M059J (cell line): ENCODE measurements around the gene DHRS7. TPM values are rescaled to one million over a fixed set of nuclear protein-coding genes. Genes with fewer than 3 reads are reported as not detected.
A peak's percentile ranks its signal among the peaks of the same experiment; 100 is the strongest.

Source experiments
- DNase-seq: peaks from one replicate; pipeline ENCODE4 v3.0.0-alpha.2; 2012; ENCODE audit warnings: low read depth
- total RNA-seq: library from RNA; depleted of rRNA; stranded (reverse); fragments of >200 nt; shearing (Covaris generic); gene quantifications from 2 replicates; pipeline ENCODE4 v1.2.3, GENCODE V29; 2014

DHRS7 gene
- total RNA-seq, 1 experiment from 2014 or later, result 58.6 TPM

DNA sequence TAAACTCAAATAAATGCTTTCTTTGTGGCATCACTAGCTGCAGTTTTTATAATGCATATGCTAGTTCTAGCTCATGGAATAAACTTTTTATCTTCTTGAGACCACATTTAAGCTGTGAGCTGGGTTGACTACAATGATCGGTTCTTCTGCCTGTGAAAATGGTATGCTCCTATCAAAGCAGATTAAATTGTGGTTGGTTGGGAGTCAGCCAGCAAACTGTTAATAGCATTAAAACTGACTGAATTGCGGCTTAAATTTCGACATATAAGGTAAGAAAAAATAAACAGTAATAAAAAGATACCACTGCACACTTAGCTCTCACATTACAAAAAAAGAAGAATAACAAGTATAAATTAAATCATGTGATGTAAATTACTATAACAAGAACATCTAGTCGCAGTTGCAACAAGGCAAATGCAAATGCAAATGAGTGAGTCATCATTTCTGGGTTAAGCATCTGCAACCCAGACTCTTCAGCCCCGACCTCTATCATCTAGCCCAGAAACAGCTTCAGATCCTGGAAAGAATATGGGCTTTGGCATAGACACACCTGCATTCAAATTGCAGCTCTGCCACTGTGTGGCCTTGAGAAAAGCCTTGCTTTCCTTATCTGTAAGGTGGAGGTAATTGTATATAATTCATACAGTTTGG lies 19.8 kb upstream of the DHRS7 start:
- peak; percentile 8 for DNase-seq

DNA sequence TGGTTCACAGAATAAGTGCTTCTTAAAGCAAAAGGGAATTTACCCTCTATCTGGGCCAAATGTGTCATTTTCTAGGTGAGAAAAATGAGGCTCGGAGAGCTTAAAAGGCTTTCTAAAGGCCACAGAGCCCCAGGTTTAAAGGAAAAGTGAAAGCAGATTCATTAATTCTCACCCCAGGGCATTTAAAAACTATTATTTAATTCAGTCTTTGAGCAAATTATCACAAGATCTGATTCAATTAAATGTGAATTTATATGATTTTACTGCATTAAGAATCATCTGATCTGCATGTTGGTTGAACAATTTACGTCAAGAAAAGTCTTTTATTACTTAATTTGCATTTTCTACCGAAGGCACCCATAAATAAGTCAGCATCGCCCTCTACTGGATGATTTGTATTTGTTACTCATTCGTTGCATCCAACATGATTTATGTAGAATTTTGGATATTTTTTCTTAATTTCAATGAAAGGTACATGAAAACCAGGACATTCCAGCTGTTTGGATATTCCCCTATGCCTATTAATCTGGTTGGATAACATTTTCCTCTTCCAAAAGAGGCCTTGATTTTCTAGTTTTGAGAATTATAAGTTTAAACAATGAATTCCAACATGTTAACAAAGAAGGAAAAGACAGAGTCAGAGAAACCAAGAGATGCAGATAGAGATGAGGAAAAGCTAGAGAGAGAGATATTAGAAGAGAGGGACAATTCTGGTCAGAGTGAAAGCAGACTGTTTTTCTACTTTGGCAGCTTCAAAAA lies 19.1 kb upstream of the DHRS7 start:
- peak; percentile 73 for DNase-seq

DNA sequence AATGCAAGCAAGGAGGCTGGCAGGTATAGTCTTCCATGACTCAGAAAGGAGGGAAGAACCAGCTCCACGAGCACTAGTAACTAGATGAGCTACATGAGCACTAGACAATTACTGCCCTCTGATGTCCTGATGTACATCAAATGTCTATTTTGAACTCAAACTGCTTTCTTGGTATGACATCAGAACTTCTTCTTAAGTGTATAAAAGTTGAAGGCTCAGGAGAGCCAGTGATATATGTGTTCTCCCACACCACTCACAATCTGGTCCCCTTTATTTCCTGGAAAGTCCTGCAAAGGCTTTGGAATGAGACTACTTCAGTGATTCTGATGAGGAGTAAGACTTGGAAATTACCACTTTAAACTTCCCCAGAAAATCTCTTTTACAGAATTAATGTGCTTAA lies 18.5 kb upstream of the DHRS7 start:
- DNase-seq, result peak; percentile 24

DNA sequence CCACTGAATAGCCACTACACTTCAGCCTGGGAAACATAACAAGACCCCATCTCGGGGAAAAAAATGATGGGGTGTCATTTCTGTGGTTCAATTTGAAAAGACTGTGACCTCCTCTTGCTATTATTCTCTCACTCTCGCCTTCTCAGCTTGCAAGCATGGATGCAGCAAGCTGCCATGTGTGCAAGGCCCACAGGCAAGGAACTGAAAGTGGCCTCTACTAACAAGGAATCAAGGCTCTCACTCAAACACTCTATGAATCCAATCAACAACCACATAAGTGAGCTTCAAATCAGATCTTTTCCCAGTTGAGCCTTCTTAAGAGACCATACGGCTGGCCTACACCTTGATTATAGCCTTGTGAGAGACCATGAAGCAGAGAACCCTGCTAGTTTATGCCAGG lies 17.9 kb upstream of the DHRS7 start:
- DNase-seq, result no peak

DNA sequence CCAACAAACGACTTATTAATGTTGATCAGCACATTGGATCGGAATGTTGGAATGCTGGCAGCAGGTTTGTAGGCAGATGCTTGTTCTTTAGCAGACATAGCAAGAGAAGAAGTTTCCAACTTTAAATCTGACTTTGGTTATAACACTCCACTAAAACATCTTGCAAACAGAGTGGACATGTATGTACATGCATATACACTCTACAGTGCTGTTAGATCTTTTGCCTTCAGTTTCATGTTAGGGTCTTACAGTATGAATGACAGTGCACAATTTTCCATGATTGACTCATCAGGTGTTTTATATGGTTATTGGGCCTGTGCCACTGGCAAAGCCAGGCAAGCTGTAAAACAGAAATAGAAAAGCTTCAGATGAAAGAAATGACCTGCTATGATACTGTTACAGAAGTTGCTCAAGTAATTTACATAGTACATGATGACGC lies 14.3 kb upstream of the DHRS7 start:
- peak; percentile 59 for DNase-seq

DNA sequence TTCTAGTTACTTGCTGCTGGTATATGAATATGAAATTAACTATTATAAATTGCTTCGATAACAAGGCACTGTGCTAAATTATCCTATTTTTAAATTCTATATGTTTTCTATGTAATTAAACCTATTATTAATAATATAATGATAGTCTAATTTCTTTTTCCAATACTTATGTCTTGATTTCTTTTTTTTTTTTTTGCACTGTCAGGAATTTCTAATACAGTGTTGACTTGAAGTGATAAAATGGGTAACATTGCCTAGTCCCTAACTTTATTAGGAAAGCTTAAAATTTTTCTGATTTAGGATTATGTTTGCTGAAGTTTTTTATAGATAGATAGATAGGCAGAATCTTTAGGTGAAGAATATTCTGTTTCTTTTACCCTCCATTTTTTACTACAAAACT lies 13.6 kb upstream of the DHRS7 start:
- no peak for DNase-seq

DNA sequence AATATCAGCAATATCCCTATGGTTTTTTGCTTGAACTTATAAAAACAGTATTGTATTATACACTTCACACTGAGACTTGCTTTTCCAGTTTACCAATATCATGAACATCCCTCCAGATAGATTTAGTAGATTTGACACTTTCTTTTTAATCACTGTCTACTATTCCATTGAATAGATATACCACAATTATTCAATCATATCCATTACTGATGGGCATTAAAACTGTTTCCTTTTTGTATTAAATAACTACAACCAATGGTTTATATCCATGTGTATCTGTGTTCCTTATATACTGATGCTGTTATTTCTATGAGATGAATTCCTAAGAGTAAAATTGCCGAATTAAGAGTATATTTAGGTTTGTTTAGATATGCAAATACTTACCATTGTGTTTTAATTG lies 13.0 kb upstream of the DHRS7 start:
- DNase-seq, result no peak

DNA sequence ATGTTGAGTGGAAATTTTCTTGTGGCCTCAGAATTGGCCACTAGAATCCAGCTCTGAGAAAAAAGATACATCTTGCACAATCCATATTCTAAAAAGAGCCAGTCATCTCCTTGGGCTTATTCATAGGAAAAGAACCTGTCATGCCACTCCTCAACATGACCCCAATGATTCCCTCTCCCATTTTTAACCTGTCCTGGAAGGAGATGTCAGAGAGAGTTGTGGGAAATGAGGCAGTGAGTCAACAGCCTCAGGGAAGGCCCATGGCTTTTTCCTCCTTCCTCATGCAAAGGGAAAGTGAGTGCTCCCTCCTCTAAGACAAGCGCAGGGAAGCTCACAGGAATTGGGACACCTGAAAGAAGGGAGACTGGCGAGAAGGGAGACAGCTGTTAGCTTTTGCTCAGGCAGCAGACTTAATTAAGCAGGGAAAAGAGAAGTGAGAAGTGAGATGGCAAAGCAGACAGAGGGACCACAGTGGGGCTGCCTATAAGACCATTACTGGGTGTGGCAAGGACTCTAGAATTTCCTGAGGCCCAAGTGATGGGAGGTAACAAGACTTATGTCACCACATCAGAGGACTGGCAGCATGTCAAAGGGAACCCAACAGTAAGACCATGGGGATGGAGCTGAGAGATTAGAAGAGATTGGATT lies 10.2 kb upstream of the DHRS7 start:
- peak; percentile 67 for DNase-seq

DNA sequence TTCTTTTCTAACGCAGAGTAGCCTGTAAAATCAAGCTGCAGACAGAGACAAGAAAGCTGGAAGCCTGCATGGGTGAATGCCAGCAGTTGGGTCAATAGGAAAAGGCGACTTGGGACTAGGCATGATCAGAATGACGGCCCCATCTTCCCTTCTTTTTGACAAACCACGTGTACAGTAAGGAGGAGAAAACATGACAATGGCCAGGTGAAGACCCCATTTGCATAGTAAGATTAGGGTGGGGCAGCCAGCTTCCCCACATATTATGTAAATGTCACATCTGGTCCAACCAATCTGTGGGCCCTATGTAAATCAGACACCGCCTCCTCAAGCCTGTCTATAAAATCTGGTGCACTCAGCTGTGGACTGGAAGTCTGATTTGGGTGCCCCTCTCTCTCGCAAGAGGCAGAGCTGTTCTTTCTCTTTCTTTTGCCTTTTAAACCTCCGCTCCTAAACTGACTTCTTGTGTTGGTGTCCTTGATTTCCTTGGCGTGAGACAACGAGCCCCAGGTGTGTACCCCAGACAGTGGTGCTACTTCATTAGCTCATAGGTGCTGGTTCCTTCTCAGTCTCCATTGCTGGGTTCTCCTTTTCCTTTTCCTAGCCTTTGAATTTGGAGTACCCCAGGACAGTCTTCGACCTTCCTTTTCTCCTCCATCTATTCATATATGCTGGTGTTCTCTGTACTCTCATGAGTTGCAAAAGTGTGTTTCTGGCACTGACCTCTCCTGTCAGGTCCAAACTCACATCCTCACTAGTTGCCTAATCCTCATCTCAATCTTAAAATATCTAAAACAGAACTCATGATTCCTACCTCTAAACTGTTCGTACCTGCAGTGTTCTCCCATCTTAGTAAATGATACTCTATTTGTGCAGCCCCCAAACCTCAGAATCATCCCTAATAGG lies 9.4 kb upstream of the DHRS7 start:
- no peak for DNase-seq

DNA sequence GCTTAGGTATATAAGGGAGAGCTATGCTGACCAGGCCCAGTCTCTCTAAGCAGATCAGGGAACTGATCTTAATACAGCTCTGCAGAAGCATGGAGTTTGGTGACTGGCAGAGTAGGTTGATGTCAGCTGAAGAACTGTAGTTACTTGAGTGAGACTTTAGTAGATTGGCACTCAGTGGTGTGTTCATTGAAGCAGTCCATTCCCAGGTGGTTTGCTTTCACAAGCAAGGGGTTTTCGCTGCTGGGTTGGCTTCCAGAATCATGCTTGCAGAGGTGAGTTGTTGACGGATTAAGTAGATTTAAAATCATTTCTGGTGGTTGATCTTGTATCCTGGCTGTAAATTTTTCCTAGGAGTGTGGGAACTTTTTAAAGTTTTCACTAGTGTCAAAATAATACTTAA lies 6.5 kb upstream of the DHRS7 start:
- DNase-seq, result no peak

DNA sequence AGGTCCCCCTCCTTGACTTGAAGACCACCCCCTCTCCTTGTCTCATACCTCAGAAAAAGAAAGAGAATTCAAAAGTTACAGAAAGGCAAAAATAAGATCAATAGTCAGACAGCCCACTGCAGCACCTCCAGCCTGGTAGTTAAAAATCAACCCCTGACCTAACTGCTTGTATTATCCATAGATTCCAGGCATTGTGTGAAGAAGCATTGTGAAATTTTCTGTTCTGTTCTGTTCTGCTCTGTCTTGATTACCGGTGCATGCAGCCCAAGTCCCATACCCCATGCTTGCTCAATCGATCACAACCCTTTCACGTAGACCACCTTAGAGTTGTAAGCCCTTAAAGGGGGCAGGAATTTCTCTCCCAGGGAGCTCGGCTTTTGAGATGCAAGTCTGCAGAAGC lies 5.8 kb upstream of the DHRS7 start:
- DNase-seq, result no peak

DNA sequence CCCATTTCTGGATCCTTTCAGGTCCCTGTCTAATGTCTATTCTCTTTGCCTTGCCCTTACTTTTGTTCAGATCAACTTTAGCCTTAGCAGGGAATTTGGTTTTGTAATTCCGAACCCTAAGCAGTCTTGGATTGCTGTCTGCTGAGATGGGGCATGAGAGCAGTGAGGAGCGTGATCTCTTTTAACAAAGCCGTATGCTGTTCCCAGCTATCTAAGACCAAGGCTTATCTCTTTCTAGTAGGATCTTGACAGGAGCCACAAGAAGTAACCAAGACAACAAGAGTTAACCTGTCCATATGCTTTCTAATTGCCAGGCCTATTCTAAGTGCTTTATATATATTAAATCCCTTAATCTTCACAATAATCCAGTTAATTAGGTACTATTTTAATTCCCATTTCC lies 4.5 kb upstream of the DHRS7 start:
- no peak for DNase-seq

DNA sequence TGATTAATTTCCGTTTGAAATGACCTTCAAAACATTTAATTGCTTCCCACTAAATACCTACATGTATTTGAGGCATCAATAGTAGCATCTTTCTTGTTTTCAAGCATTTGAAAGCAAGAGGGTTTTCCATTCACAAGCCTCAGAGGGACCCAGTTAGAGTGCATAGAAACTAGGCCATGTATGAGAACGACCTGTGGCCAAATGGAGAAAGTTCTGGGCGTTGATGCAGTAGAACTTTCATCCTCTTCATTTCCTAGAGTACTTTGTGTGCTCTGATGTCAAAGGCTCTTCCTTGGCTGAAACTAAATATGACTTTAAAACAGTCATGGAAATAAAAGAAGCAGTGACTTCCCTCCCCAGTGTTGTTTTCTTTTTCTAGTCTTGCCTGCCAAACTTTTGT lies 944 bp upstream of the DHRS7 start:
- DNase-seq, result no peak

DNA sequence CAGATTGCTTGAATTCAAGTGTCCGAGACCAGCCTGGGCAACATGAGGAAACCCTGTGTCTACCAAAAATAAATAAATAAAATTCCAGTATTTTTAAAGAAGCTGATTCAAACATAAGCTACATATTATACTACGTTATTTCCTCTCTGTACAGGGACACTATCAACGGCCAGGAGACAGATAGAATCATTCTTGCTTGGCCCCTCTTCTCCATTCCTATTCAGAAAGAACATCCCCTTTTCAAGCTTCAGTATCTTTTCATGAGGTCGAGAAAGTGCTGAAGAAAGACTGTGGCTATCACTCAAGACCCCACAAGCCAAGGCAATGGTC lies 314 bp upstream of the DHRS7 start:
- DNase-seq, result no peak

DNA sequence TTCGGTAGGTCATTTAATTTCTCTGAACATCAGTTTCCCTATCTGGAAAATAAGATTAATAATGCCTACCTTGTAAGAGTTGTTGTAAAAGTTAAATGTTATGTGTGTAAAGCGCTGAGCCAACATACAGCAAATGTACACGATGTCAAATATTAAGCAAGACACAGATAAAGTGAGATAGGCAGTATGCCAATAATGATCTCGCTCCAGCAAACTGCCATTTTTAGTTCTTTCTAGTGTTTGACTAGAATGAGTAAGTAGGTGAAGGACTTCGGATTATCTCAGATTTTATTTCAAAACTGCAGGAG lies 840 bp downstream of the DHRS7 start:
- DNase-seq, result no peak

DNA sequence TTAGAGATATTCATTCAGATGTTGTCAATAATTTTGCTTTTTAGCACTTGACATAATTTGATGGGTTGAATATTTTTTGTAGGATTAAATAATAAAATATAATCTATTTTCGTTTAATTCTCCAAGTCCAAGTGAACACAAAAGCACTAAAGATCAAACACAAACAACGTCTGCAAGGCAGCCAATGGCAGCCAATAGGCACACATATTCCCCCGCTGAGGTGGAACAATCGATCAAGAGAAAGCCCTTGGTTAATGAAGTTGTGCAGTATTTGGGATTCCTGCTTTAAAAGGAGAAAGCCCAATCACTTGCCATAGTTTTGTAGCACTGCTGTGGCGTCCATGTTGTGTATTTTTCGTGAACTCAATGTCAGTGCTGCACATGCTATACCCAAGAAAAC lies 1.5 kb downstream of the DHRS7 start:
- no peak for DNase-seq

DNA sequence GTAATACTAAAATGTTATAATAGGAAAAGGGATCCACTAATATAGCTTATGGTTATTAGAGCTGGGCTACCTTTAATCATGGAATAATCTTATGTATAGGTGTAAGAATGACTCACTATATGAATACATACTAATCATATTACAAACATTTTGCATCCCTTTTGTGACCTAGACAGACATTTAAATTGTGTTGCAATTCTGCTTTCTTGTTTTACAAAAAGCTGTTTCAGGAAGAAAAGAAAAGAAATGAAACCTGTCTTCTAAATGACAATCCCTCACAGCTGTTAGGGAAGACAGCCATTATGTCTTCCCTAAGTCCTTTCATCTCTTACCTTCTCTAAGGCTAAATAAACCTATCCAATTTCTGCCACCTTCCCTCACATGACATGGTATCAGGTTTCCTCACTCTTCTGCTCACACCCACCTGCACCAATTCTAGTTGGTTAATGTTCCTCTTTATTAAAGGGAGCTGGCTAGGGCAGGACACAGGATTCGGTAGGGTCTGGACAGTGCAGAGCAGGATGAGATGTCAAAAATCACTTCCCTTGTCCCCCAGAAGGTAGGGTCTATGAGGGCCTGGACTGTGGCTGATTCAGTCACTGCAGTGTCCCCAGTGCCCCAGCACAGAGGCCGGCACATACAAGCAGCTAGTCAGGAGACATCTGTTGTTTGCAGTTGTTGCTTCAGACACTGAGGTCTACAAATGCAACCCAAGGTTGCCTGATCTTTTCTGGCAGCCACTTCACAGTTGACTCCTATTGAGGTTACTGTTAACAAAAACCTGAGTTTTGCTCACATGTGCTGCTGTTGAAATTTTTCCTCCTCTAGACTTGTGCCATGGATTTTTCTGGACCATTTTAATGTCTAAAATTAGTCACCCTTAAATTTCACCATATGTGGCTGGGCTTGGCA lies 3.7 kb downstream of the DHRS7 start:
- DNase-seq, result no peak

DNA sequence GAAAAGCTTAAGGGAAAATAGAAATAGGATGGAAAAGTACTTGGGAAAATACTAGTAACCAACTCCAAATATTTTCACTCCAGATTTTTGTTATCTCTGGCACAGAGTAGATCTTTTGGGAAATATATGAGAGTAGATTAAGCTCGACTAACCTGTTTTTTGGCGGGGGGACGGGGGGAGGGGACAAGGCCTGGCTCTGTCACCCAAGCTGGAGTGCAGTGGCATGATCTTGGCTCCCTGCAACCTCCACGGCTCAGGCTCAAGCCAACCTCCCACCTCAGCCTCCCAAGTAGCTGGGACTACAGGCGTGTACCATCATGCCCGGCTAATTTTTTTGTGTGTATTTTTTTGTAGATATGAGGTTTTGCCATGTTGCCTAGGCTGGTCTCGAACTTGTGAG lies 4.8 kb downstream of the DHRS7 start:
- no peak for DNase-seq

DNA sequence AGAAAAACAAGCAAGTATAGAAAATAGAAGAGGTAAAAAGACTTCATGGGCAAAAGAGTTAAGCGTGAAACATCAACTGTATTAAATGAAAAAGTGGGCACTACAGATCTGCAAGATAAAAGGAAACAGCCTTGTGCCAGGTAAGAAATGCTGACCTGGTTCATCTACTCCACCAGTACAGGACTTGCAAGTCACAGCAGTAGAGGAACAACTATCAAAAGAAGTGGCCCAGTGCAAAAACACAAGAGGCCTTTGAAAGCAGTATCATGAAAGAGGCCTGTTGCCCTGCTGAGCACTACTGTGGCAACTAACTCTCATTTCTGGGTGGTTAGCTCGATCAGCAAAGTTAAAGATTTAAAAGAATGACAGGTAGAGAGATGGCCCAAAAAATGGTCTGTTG lies 10.5 kb downstream of the DHRS7 start:
- DNase-seq, result no peak

DNA sequence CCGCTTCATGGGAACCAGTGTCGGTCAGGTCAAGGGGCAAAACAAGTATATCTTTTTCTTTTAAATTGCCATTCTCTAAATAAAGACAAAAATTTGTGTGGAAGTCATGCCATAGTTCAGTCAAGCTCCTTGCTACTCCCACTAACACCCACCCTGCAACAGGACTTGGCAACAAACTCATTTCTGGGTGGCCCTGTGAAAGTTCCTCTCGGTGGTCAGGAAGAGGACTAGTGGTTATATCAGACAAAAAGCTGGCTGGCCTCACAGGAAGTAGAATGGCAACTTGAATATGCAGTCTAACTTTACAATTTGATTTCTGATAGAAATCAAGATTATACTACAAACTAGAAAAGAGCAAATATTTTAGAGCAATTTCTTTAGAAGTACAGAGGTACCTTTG lies 11.2 kb downstream of the DHRS7 start:
- no peak for DNase-seq

DNA sequence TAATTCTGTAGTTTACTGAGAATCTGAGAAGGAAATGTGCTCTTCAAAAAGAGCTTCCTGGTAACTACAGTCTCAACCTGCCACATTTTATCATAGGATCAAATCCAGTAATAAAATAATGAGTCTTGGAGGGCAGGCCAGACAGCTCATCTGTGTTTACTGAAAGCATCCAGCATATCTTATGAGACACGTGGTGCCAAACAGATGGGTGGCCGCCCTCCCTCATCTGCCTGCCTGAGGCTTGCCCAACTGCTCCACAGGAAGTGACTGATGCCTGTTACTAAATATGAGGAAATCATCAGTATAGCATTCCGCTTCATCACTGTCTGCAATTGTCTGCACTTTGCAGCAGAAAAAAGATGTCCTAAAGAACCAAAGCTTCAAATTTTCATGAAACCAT lies 13.5 kb downstream of the DHRS7 start:
- DNase-seq, result peak; percentile 89
